Prostate gland (tissue), 2 donors: ENCODE results near the gene FANCG. TPM values are rescaled to one million over a fixed set of nuclear protein-coding genes. Genes with fewer than 3 reads are reported as not detected.

ENCODE experiments used
- DNase-seq: peaks from one replicate; pipeline ENCODE4 v3.0.0-alpha.2; 2019; ENCODE audit warnings: low spot score
- H3K27ac ChIP-seq, 2 donors: fragments of 200-600 bp; sonication (generic); 2 replicates each; pipeline ENCODE4 v1.5.1; 2017 to 2019
- H3K27me3 ChIP-seq: fragments of 200-600 bp; sonication (generic); replicated peaks from 2 replicates; pipeline ENCODE4 v1.5.1; 2019; ENCODE audit not compliant: insufficient read depth
- H3K36me3 ChIP-seq, 2 donors: fragments of 200-600 bp; sonication (generic); 1 replicate in 1 of 2; 2 replicates in 1 of 2; pipeline versions ENCODE4 v1.5.1 to v1.8.1; 2017 to 2019
- H3K4me1 ChIP-seq: fragments of 200-600 bp; sonication (generic); replicated peaks from 2 replicates; pipeline ENCODE4 v1.5.1; 2019
- H3K4me3 ChIP-seq, 2 donors: fragments of 200-600 bp; sonication (generic); 2 replicates each; pipeline ENCODE4 v1.5.1; 2017 to 2019
- H3K9me3 ChIP-seq: fragments of 200-600 bp; sonication (generic); 2 replicates; pipeline ENCODE4 v1.5.1; 2017
- POLR2A ChIP-seq: fragments of 450-650 bp; IDR thresholded peaks from one replicate; pipeline ENCODE4 v1.6.1; 2016; ENCODE audit warnings: antibody characterized with exemption, mild to moderate bottlenecking
- POLR2AphosphoS5 ChIP-seq: sonication (generic); formaldehyde crosslinking; IDR thresholded peaks from one replicate; pipeline ENCODE4 v1.6.1; 2017; ENCODE audit warnings: antibody characterized with exemption
- WGBS: methylation state at CpG from one replicate; pipeline ENCODE4 v1.1.5; 2018; 5-methylcytosine and 5-hydroxymethylcytosine counted together
- intact Hi-C: fragments of 100-400 bp; cut with DNase I; formaldehyde crosslinking; loops from one replicate; pipeline ENCODE4 v1.14.2; 2022
- total RNA-seq, 2 donors: library from RNA; depleted of rRNA; stranded (reverse); fragments of >200 nt; gene quantifications; one replicate each; pipeline ENCODE4 v1.1.0, GENCODE V29; 2016
- TF ChIP-seq, protein P1 (sequence below), 4 experiments: fragments of 200-600 bp in 2 of 4; fragments of 450-650 bp in 2 of 4; sonication (generic) in 2 of 4; IDR thresholded peaks; 1 replicate in 3 of 4; 2 replicates in 1 of 4; pipeline ENCODE4 v1.5.1; 2016 to 2019; ENCODE audit warnings: antibody characterized with exemption in 4 of 4, mild to moderate bottlenecking in 2 of 4, moderate library complexity in 2 of 4

Gene FANCG
- total RNA-seq, 2 donors from 2014 or later: 12.9 to 16.8 TPM

- no peak overlapping the region for H3K27ac ChIP-seq
- H3K9me3 ChIP-seq: no peaks in the 10 kb centered on the region
- no peaks in the 10 kb centered on the region for H3K36me3 ChIP-seq
- 61% methylated on average over 2 of the region's 2 CpGs for WGBS
- no peak for DNase-seq
- H3K4me3 ChIP-seq: no peak overlapping the region
- no peak for TF ChIP-seq POLR2AphosphoS5
- TF ChIP-seq, protein P1, sequence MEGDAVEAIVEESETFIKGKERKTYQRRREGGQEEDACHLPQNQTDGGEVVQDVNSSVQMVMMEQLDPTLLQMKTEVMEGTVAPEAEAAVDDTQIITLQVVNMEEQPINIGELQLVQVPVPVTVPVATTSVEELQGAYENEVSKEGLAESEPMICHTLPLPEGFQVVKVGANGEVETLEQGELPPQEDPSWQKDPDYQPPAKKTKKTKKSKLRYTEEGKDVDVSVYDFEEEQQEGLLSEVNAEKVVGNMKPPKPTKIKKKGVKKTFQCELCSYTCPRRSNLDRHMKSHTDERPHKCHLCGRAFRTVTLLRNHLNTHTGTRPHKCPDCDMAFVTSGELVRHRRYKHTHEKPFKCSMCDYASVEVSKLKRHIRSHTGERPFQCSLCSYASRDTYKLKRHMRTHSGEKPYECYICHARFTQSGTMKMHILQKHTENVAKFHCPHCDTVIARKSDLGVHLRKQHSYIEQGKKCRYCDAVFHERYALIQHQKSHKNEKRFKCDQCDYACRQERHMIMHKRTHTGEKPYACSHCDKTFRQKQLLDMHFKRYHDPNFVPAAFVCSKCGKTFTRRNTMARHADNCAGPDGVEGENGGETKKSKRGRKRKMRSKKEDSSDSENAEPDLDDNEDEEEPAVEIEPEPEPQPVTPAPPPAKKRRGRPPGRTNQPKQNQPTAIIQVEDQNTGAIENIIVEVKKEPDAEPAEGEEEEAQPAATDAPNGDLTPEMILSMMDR (IDR thresholded peaks at IDR 0.05): no peak
- no peak for TF ChIP-seq POLR2A
- H3K4me1 ChIP-seq: no peaks in the 10 kb centered on the region
- intact Hi-C loops: no loop called here
- H3K27me3 ChIP-seq: no peaks in the 10 kb centered on the region
Measured at GRCh38 chr9:35029852-35030251, 49.9 kb downstream of the FANCG start.

- Histone ChIP-seq H3K4me1 (no peaks in the 10 kb centered on the region), H3K9me3 (no peaks in the 10 kb centered on the region), H3K27me3 (no peaks in the 10 kb centered on the region), H3K36me3 (no peaks in the 10 kb centered on the region), H3K27ac (no peak overlapping the region), H3K4me3 (no peak overlapping the region)
- intact Hi-C loops: no loop called here
- 57% methylated on average over 4 of the region's 4 CpGs for WGBS
- DNase-seq: no peak
- TF ChIP-seq POLR2AphosphoS5: no peak
- TF ChIP-seq POLR2A: no peak
- TF ChIP-seq, protein P1 (IDR thresholded peaks at IDR 0.05): no peak
Measured at GRCh38 chr9:35029241-35029640, 50.5 kb downstream of the FANCG start.

DNA sequence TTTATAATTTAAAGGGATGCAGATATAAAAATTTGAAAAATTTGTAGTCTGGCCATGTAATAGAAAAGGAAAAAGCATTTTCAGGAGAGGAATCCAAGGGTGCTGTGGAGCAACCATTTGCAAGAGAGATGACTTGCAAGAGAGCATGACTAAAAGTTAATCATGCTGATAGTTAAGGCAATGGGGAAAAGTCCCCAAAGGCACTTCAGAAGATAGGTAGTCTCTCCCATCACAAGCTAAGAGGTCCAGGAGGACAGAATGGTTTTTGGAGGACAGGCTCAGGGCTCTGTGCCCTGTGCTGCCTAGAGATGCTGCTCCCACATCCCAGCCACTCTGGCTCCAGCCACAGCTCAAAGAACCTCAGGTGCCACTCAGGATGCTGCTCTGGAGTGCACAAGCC, 51.4 kb downstream of the FANCG start:
- Histone ChIP-seq H3K9me3 (no peaks in the 10 kb centered on the region), H3K27ac (no peak overlapping the region), H3K4me3 (no peak overlapping the region), H3K27me3 (no peaks in the 10 kb centered on the region), H3K4me1 (no peaks in the 10 kb centered on the region), H3K36me3 (no peaks in the 10 kb centered on the region)
- no peak for DNase-seq
- intact Hi-C loops: no loop called here
- no peak for TF ChIP-seq POLR2AphosphoS5
- no peak for TF ChIP-seq POLR2A
- TF ChIP-seq, protein P1 (IDR thresholded peaks at IDR 0.05): no peak

DNA sequence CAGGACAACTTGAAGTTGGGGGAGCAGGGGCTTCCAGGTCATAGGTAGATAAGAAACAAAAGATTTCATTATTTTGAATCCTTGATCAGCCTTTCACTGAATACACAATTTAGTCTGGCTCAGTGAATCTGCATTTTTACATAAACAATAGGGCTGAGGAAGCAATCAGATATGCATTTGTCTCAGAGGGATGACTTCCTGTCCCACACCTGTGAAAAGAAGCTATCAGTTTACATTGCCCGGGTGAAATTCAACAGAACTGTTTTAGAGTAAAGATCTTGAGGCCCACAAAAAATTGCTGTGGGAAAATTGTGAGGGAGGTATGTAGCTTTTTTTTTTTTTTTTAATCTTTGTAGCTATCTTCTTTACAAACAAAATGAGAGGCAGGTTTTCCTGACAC, 51.9 kb downstream of the FANCG start:
- 25% methylated on average over 1 of the region's 1 CpG for WGBS
- no peak overlapping the region for H3K27ac ChIP-seq
- intact Hi-C loops: no loop called here
- no peaks in the 10 kb centered on the region for H3K36me3 ChIP-seq
- no peaks in the 10 kb centered on the region for H3K9me3 ChIP-seq
- no peak for DNase-seq
- no peak overlapping the region for H3K4me3 ChIP-seq
- no peaks in the 10 kb centered on the region for H3K27me3 ChIP-seq
- H3K4me1 ChIP-seq: no peaks in the 10 kb centered on the region
- no peak for TF ChIP-seq POLR2AphosphoS5
- no peak for TF ChIP-seq POLR2A
- TF ChIP-seq, protein P1 (IDR thresholded peaks at IDR 0.05): no peak

- TF ChIP-seq POLR2AphosphoS5 (no peak), POLR2A (no peak)
- TF ChIP-seq, protein P1 (IDR thresholded peaks at IDR 0.05): no peak
- Histone ChIP-seq H3K9me3 (no peaks in the 10 kb centered on the region), H3K4me1 (no peaks in the 10 kb centered on the region), H3K4me3 (no peak overlapping the region), H3K27ac (no peak overlapping the region), H3K36me3 (no peaks in the 10 kb centered on the region), H3K27me3 (no peaks in the 10 kb centered on the region)
- WGBS: 91% methylated on average over 1 of the region's 1 CpG
- intact Hi-C loops: no loop called here
- no peak for DNase-seq
Measured at GRCh38 chr9:35027374-35027773, 52.4 kb downstream of the FANCG start.
